GM12892 (cell line): ENCODE results near the gene RAPGEF2.

Experiments used
- POLR2A ChIP-seq: IDR thresholded peaks from 2 replicates; pipeline ENCODE4 v1.6.1; 2011; ENCODE audit warnings: low read depth, low read length, control low read depth
- POLR2AphosphoS5 ChIP-seq: IDR thresholded peaks from 2 replicates; pipeline ENCODE4 v1.6.1; 2011; ENCODE audit warnings: low read depth, low read length, control low read depth
- TAF1 ChIP-seq: IDR thresholded peaks from 2 replicates; pipeline ENCODE4 v1.6.1; 2011; ENCODE audit warnings: low read depth, mild to moderate bottlenecking, control low read depth, low read length, borderline replicate concordance

DNA sequence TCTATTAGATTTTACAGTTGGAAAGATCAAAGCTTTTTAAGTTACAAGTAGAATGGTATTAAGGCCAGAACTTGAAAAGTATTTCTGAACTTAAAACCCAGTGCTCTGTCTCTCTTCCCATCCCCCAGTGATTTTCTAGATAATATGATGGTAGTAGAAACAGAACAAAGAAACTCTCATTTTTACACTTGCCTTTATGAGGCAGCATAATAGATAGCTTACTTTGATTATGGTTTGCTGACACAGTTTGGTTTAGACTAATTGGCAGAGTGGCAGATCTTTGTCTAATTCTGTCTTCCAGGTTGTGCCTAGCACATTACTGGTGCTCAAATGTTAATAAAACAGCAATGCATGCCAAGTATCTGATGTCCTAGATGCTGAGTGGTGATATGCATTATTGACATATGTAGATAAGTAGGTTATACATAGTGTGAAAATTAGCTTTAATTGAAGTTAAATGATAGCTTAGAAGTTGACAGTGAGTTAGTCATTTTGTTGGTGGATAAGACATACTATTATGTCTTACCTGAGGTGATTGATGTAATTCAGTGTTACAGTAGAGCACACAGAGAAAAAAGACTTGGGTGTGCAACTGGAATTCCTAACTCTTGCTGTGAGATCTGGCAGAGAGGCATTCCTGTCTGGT is 4.3 kb upstream of the RAPGEF2 start:
- no peak for TF ChIP-seq TAF1
- TF ChIP-seq POLR2A: no peak
- no peak for TF ChIP-seq POLR2AphosphoS5
